ENCODE results near the gene JAG1.

The JAG1 gene

DNA sequence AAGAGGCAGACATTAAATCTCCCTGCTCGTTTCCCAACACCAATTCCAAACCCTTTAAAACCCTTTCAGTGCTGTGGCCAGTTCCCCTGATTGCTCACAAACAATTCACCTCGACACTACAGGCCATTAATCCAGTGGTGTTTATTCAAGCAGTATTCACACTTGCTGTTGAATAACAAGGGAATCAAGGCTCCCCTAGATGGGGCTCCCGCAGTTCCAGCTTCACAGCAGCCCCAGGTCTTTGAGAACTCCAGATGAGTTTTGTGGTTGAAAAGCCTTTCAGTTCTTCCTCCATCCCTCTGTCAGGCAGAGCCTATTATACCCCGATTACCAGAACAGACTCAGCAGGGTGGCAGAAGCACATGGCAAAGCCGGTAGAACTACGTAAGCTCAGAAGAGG lies 36.2 kb downstream of the JAG1 start:
- H3K36me3 Mint-ChIP-seq: peaks cover 2% of the 10 kb centered on the region
- no peak overlapping the region for H3K27ac Mint-ChIP-seq
- DNase-seq (ENCODE audit: low spot score in 2 of 2): no peak
- H3K9me3 Mint-ChIP-seq: no peaks in the 10 kb centered on the region
- peaks cover 8% of the 10 kb centered on the region for H3K4me1 Mint-ChIP-seq
- no peak for ATAC-seq (ENCODE audit: low read depth)
- H3K27me3 Mint-ChIP-seq: peaks cover 1% of the 10 kb centered on the region
- no peak overlapping the region for H3K4me3 Mint-ChIP-seq

DNA sequence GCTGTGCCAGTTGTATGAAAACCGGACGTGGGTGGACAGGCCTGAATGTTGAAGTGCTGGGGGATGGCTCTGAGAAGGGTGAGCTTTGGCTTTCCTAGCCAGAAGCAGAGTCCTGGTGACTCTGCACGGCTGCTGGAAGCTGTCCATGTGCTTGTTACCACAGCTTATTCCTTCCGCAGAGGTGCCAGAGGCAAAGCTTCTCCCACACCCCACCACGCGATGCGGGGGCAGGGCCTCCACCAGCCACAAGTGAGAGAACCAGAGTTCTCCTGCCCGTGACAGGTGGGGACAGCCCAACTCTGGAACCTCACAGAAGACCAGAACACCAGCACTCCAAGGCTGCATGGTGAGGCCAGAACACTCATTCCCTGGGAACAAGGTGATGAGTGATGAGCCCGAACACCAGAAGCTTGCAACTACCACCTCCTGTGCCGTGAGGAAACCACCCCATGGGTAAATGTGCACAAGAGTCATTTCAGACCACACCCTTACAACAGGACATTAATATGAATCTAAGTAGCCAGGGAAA lies 36.7 kb downstream of the JAG1 start:
- Mint-ChIP-seq H3K27me3 (peaks cover 1% of the 10 kb centered on the region), H3K9me3 (no peaks in the 10 kb centered on the region), H3K36me3 (peaks cover 2% of the 10 kb centered on the region), H3K4me1 (peaks cover 8% of the 10 kb centered on the region), H3K27ac (no peak overlapping the region), H3K4me3 (no peak overlapping the region)
- ATAC-seq (ENCODE audit: low read depth): no peak
- DNase-seq (ENCODE audit: low spot score in 2 of 2): no peak

- no peak for DNase-seq (ENCODE audit: low spot score in 2 of 2)
- Mint-ChIP-seq H3K27ac (no peak overlapping the region), H3K9me3 (no peaks in the 10 kb centered on the region), H3K4me1 (peaks cover 8% of the 10 kb centered on the region), H3K27me3 (no peaks in the 10 kb centered on the region), H3K36me3 (peaks cover 2% of the 10 kb centered on the region), H3K4me3 (no peak overlapping the region)
- ATAC-seq (ENCODE audit: low read depth): no peak
These were observed 37.4 kb downstream of the JAG1 start for GRCh38 chr20:10636326-10636818.

GRCh38 chr20:10635476-10636208 lies 38.2 kb downstream of the JAG1 start:
- H3K9me3 Mint-ChIP-seq: no peaks in the 10 kb centered on the region
- DNase-seq (ENCODE audit: low spot score in 2 of 2) (no peak), ATAC-seq (ENCODE audit: low read depth) (no peak)
- H3K4me3 Mint-ChIP-seq: no peak overlapping the region
- peaks cover 8% of the 10 kb centered on the region for H3K4me1 Mint-ChIP-seq
- peaks cover 2% of the 10 kb centered on the region for H3K36me3 Mint-ChIP-seq
- no peaks in the 10 kb centered on the region for H3K27me3 Mint-ChIP-seq
- no peak overlapping the region for H3K27ac Mint-ChIP-seq

- Mint-ChIP-seq H3K9me3 (no peaks in the 10 kb centered on the region), H3K27ac (no peak overlapping the region), H3K4me3 (no peak overlapping the region), H3K4me1 (peaks cover 8% of the 10 kb centered on the region), H3K27me3 (no peaks in the 10 kb centered on the region), H3K36me3 (peaks cover 4% of the 10 kb centered on the region)
- ATAC-seq (ENCODE audit: low read depth): no peak
- DNase-seq (ENCODE audit: low spot score in 2 of 2): no peak
These were observed 39.0 kb downstream of the JAG1 start for GRCh38 chr20:10634683-10635411.

DNA sequence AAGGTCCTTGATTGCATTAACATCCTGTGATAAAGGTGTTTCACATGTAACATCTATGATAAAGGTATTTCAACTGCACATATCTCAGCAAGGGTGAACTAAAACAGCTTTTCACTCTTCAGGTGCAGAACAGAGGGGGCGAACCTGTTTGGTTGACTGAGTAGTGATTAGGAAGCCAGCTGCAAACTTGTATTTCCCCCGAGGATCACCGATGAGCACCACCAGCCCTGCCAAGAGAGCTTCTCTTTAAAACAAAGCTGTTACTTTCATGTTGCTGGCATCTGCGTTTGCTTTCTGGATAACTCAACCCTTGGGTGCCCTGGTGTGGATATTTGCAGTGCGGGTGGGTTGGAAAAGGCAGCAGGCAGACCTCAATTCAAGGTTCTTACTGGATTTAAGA lies 39.6 kb downstream of the JAG1 start:
- Mint-ChIP-seq H3K4me3 (no peak overlapping the region), H3K9me3 (no peaks in the 10 kb centered on the region), H3K36me3 (peaks cover 4% of the 10 kb centered on the region), H3K27me3 (no peaks in the 10 kb centered on the region), H3K4me1 (peaks cover 8% of the 10 kb centered on the region), H3K27ac (no peak overlapping the region)
- DNase-seq (ENCODE audit: low spot score in 2 of 2) (no peak), ATAC-seq (ENCODE audit: low read depth) (peak; percentile 78)

- Mint-ChIP-seq H3K4me3 (no peak overlapping the region), H3K27ac (no peak overlapping the region)
- ATAC-seq (ENCODE audit: low read depth): peak; percentile 44
These were observed 40.1 kb downstream of the JAG1 start for GRCh38 chr20:10633718-10634117.

DNA sequence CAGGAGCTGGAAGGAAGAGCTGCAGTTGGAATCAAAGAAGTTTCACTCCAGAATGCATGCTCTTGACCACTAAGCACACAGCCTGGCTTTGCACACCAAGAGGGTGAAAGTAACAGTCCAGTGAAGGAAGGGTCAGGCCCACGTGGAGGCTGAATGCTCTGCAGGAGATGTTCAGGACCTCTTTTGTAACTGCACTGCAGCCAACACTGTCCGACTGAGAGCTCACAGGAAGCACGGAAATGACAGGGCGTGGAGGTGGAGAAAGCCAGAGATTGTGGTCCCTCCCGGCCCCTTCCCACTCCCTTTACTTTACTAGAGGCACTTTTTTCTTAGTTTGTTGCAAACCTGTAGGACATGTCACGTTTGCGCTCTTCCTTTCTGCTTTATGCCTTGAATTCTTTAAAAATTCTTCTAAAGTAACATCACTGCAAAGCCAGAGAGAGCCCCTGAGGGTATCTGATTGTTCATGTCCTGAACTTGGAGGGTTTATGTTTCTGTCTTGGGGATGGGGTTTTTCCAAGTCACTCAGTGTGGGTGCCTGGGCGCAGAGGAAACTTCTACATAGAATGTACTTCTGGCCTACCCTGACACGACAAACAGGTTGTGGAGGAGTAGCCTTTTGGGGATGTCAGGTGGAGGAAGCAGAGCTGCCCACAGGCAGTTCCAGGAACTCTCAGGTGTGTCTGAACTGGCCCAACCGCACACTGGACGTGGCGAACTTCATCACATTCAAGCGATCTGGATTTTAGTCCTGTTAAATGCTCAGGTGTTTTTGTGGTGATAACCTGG lies 40.9 kb downstream of the JAG1 start:
- H3K9me3 Mint-ChIP-seq: no peaks in the 10 kb centered on the region
- peaks cover 4% of the 10 kb centered on the region for H3K36me3 Mint-ChIP-seq
- no peak overlapping the region for H3K27ac Mint-ChIP-seq
- H3K27me3 Mint-ChIP-seq: no peaks in the 10 kb centered on the region
- no peak for ATAC-seq (ENCODE audit: low read depth)
- no peak overlapping the region for H3K4me3 Mint-ChIP-seq
- H3K4me1 Mint-ChIP-seq: peaks cover 8% of the 10 kb centered on the region
- no peak for DNase-seq (ENCODE audit: low spot score in 2 of 2)

More at GRCh38 chr20:10633718-10634117, 40.1 kb downstream of the JAG1 start:
- Mint-ChIP-seq H3K9me3 (no peaks in the 10 kb centered on the region), H3K27me3 (no peaks in the 10 kb centered on the region), H3K4me1 (peaks cover 8% of the 10 kb centered on the region), H3K36me3 (peaks cover 4% of the 10 kb centered on the region)
- DNase-seq (ENCODE audit: low spot score in 2 of 2): no peak

GRCh38 chr20:10631126-10631525 lies 42.7 kb downstream of the JAG1 start:
- no peak overlapping the region for H3K4me3 Mint-ChIP-seq
- H3K9me3 Mint-ChIP-seq: no peaks in the 10 kb centered on the region
- DNase-seq (ENCODE audit: low spot score in 2 of 2): no peak
- H3K27ac Mint-ChIP-seq: no peak overlapping the region
- peaks cover 8% of the 10 kb centered on the region for H3K4me1 Mint-ChIP-seq
- no peaks in the 10 kb centered on the region for H3K27me3 Mint-ChIP-seq
- ATAC-seq (ENCODE audit: low read depth): no peak
- H3K36me3 Mint-ChIP-seq: peaks cover 2% of the 10 kb centered on the region

GRCh38 chr20:10629946-10630650 lies 43.7 kb downstream of the JAG1 start:
- Mint-ChIP-seq H3K27me3 (no peaks in the 10 kb centered on the region), H3K4me3 (no peak overlapping the region), H3K27ac (no peak overlapping the region), H3K4me1 (peaks cover 8% of the 10 kb centered on the region), H3K9me3 (no peaks in the 10 kb centered on the region), H3K36me3 (peaks cover 3% of the 10 kb centered on the region)
- ATAC-seq (ENCODE audit: low read depth): no peak
- no peak for DNase-seq (ENCODE audit: low spot score in 2 of 2)

- no peaks in the 10 kb centered on the region for H3K9me3 Mint-ChIP-seq
- no peak overlapping the region for H3K4me3 Mint-ChIP-seq
- H3K27ac Mint-ChIP-seq: no peak overlapping the region
- H3K36me3 Mint-ChIP-seq: peaks cover 16% of the 10 kb centered on the region
- H3K27me3 Mint-ChIP-seq: no peaks in the 10 kb centered on the region
- H3K4me1 Mint-ChIP-seq: no peaks in the 10 kb centered on the region
- DNase-seq (ENCODE audit: low spot score in 2 of 2): no peak
- ATAC-seq (ENCODE audit: low read depth): no peak
These were observed 46.9 kb downstream of the JAG1 start for GRCh38 chr20:10626896-10627295.

- Mint-ChIP-seq H3K4me3 (no peak overlapping the region), H3K27ac (no peak overlapping the region), H3K36me3 (peaks cover 22% of the 10 kb centered on the region), H3K9me3 (no peaks in the 10 kb centered on the region), H3K27me3 (no peaks in the 10 kb centered on the region), H3K4me1 (no peaks in the 10 kb centered on the region)
- DNase-seq (ENCODE audit: low spot score in 2 of 2) (no peak), ATAC-seq (ENCODE audit: low read depth) (no peak)
These were observed 48.2 kb downstream of the JAG1 start for GRCh38 chr20:10625641-10626040.

GRCh38 chr20:10622657-10623418 lies 51.0 kb downstream of the JAG1 start:
- ATAC-seq (ENCODE audit: low read depth): no peak
- H3K4me3 Mint-ChIP-seq: no peak overlapping the region

More at GRCh38 chr20:10622657-10623418, 51.0 kb downstream of the JAG1 start:
- DNase-seq (ENCODE audit: low spot score in 2 of 2): no peak
- H3K9me3 Mint-ChIP-seq: no peaks in the 10 kb centered on the region
- no peaks in the 10 kb centered on the region for H3K27me3 Mint-ChIP-seq
- H3K27ac Mint-ChIP-seq: no peak overlapping the region
- H3K4me1 Mint-ChIP-seq: no peaks in the 10 kb centered on the region
- peaks cover 20% of the 10 kb centered on the region for H3K36me3 Mint-ChIP-seq
